Hepatocyte (in vitro differentiated cells): ENCODE results near the gene MEF2D. TPM values are rescaled to one million over a fixed set of nuclear protein-coding genes. Genes with fewer than 3 reads are reported as not detected.

ENCODE experiments used
- DNase-seq: peaks from one replicate; pipeline ENCODE4 v3.0.0-alpha.2; 2016; ENCODE audit warnings: low spot score
- H2AFZ ChIP-seq: fragments of 200-600 bp; sonication (generic); 2 replicates; pipeline ENCODE4 v1.6.0; 2016; ENCODE audit warnings: antibody characterized with exemption, mild to moderate bottlenecking
- H3K27ac ChIP-seq: fragments of 200-600 bp; sonication (generic); 2 replicates; pipeline ENCODE4 v1.5.1; 2016; ENCODE audit warnings: mild to moderate bottlenecking
- H3K27me3 ChIP-seq: fragments of 200-600 bp; sonication (generic); 2 replicates; pipeline ENCODE4 v1.6.1; 2016
- H3K36me3 ChIP-seq: fragments of 200-600 bp; sonication (generic); replicated peaks from 2 replicates; pipeline ENCODE4 v1.5.1; 2016; ENCODE audit warnings: low read depth; ENCODE audit not compliant: insufficient read depth
- H3K4me1 ChIP-seq: fragments of 200-600 bp; sonication (generic); 2 replicates; pipeline ENCODE4 v1.5.1; 2016; ENCODE audit warnings: mild to moderate bottlenecking, moderate library complexity; ENCODE audit not compliant: insufficient read depth
- H3K4me2 ChIP-seq: fragments of 200-600 bp; sonication (generic); 2 replicates; pipeline ENCODE4 v1.6.0; 2016
- H3K4me3 ChIP-seq: fragments of 200-600 bp; sonication (generic); 2 replicates; pipeline ENCODE4 v1.5.1; 2016; ENCODE audit warnings: mild to moderate bottlenecking
- H3K79me2 ChIP-seq: fragments of 200-600 bp; sonication (generic); 2 replicates; pipeline ENCODE4 v1.6.0; 2017; ENCODE audit warnings: mild to moderate bottlenecking
- H3K9me2 ChIP-seq: fragments of 200-600 bp; sonication (generic); replicated peaks from 2 replicates; pipeline ENCODE4 v1.6.0; 2017; ENCODE audit warnings: mild to moderate bottlenecking; ENCODE audit not compliant: insufficient read depth
- H3K9me3 ChIP-seq: fragments of 200-600 bp; sonication (generic); 2 replicates; pipeline ENCODE4 v1.5.1; 2016; ENCODE audit warnings: low read depth, mild to moderate bottlenecking
- H4K20me1 ChIP-seq: fragments of 200-600 bp; sonication (generic); 2 replicates; pipeline ENCODE4 v1.6.0; 2016; ENCODE audit warnings: mild to moderate bottlenecking; ENCODE audit not compliant: insufficient read depth, poor library complexity, severe bottlenecking
- CTCF ChIP-seq: fragments of 200-600 bp; sonication (generic); IDR thresholded peaks from 2 replicates; pipeline ENCODE4 v1.5.1; 2016; ENCODE audit warnings: antibody characterized with exemption, mild to moderate bottlenecking; ENCODE audit not compliant: poor library complexity
- EZH2 ChIP-seq: fragments of 200-600 bp; sonication (generic); IDR thresholded peaks from 2 replicates; pipeline ENCODE4 v1.6.1; 2016; ENCODE audit warnings: antibody characterized with exemption, mild to moderate bottlenecking, borderline replicate concordance
- EZH2phosphoT487 ChIP-seq: fragments of 200-600 bp; sonication (generic); IDR thresholded peaks from one replicate; pipeline ENCODE4 v1.6.1; 2018; ENCODE audit warnings: antibody characterized with exemption, mild to moderate bottlenecking, low read depth, moderate library complexity; ENCODE audit not compliant: unreplicated experiment, severe bottlenecking
- WGBS: methylation state at CpG from one replicate; pipeline ENCODE4 v1.1.6; 2016; ENCODE audit warnings: low lambda C conversion rate; ENCODE audit errors: missing lambda C conversion rate; 5-methylcytosine and 5-hydroxymethylcytosine counted together
- polyA plus RNA-seq: library from polyadenylated mRNA; unstranded; fragments of >200 nt; fragmentation: Nextera tagmentation; extraction: Ambion mirVana; gene quantifications from 2 replicates; pipeline ENCODE4 v1.2.1, GENCODE V29; 2016
- total RNA-seq: library from RNA; depleted of rRNA; stranded (reverse); fragments of >200 nt; gene quantifications from 2 replicates; pipeline ENCODE4 v1.2.3, GENCODE V29; 2014

The MEF2D gene
- total and polyA plus RNA-seq, 2 experiments from 2014 or later: 20.1 to 25.1 TPM

GRCh38 chr1:156428746-156429288 lies 71.8 kb downstream of the MEF2D start:
- H3K79me2 ChIP-seq: no peaks in the 10 kb centered on the region
- H4K20me1 ChIP-seq: no peaks in the 10 kb centered on the region
- 35% methylated on average over 4 of the region's 4 CpGs for WGBS
- no peak overlapping the region for H3K27ac ChIP-seq
- no peak overlapping the region for H2AFZ ChIP-seq
- no peaks in the 10 kb centered on the region for H3K36me3 ChIP-seq
- H3K4me3 ChIP-seq: no peak overlapping the region
- no peak for DNase-seq
- no peaks in the 10 kb centered on the region for H3K9me3 ChIP-seq
- H3K9me2 ChIP-seq: no peaks in the 10 kb centered on the region
- no peak overlapping the region for H3K4me2 ChIP-seq
- peaks cover 100% of the 10 kb centered on the region for H3K27me3 ChIP-seq
- TF ChIP-seq EZH2phosphoT487: no peak
- no peak for TF ChIP-seq EZH2
- TF ChIP-seq CTCF: no peak
- H3K4me1 ChIP-seq: no peaks in the 10 kb centered on the region

- TF ChIP-seq EZH2phosphoT487 (no peak), CTCF (no peak), EZH2 (no peak)
- no peak for DNase-seq
- Histone ChIP-seq H3K27me3 (peaks cover 100% of the 10 kb centered on the region), H3K9me3 (no peaks in the 10 kb centered on the region), H2AFZ (no peak overlapping the region), H3K4me1 (no peaks in the 10 kb centered on the region), H4K20me1 (no peaks in the 10 kb centered on the region), H3K36me3 (no peaks in the 10 kb centered on the region), H3K4me2 (no peak overlapping the region), H3K79me2 (no peaks in the 10 kb centered on the region), H3K27ac (no peak overlapping the region), H3K9me2 (no peaks in the 10 kb centered on the region), H3K4me3 (no peak overlapping the region)
- WGBS: 89% methylated on average over 5 of the region's 5 CpGs
Observed at GRCh38 chr1:156427957-156428356, 72.6 kb downstream of the MEF2D start.

GRCh38 chr1:156425943-156426342 lies 74.6 kb downstream of the MEF2D start:
- Histone ChIP-seq H3K9me2 (no peaks in the 10 kb centered on the region), H3K4me3 (no peak overlapping the region), H4K20me1 (no peaks in the 10 kb centered on the region), H3K27ac (no peak overlapping the region), H3K4me1 (peaks cover 6% of the 10 kb centered on the region), H3K9me3 (no peaks in the 10 kb centered on the region), H3K27me3 (peaks cover 100% of the 10 kb centered on the region), H3K4me2 (no peak overlapping the region), H3K79me2 (no peaks in the 10 kb centered on the region), H2AFZ (no peak overlapping the region), H3K36me3 (no peaks in the 10 kb centered on the region)
- TF ChIP-seq EZH2phosphoT487: no peak
- no peak for TF ChIP-seq CTCF
- TF ChIP-seq EZH2: no peak
- 97% methylated on average over 7 of the region's 7 CpGs for WGBS
- DNase-seq: no peak
